Common myeloid progenitor, CD34-positive (primary cell): ENCODE data around the gene CAPN7.
A peak's percentile ranks its signal among the peaks of the same experiment; 100 is the strongest.

Experiments
- CTCF ChIA-PET: fragments of 350-600 bp; sonication (Branson Sonifier 250); formaldehyde crosslinking; loops from one replicate; lab custom pipeline; 2021; ENCODE audit warnings: antibody characterized with exemption; lab: Charles Lee
- POLR2A ChIA-PET: fragments of 350-600 bp; sonication (Branson Sonifier 250); formaldehyde crosslinking; loops from one replicate; lab custom pipeline; 2021; ENCODE audit warnings: antibody characterized with exemption; lab: Charles Lee
- DNase-seq, 3 donors: peaks; one replicate each; pipeline versions ENCODE4 v3.0.0 to v3.0.0-alpha.2; 2013
- H3K27ac ChIP-seq, 2 experiments: 1 replicate in 1 of 2; 2 replicates in 1 of 2; pipeline ENCODE4 v1.7.0; 2013; ENCODE audit warnings: inconsistent platforms in 2 of 2, low read length in 2 of 2, mild to moderate bottlenecking in 2 of 2, low read depth in 1 of 2, moderate library complexity in 1 of 2; ENCODE audit not compliant: severe bottlenecking in 2 of 2, insufficient read depth in 1 of 2, poor library complexity in 1 of 2
- H3K27me3 ChIP-seq, 5 experiments: replicated peaks in 2 of 5; 1 replicate in 3 of 5; 2 replicates in 2 of 5; pipeline versions ENCODE4 v1.6.1 to v1.7.0; 2013; ENCODE audit warnings: low read length in 4 of 5, mild to moderate bottlenecking in 2 of 5, moderate library complexity in 2 of 5, inconsistent platforms in 1 of 5; ENCODE audit not compliant: insufficient read depth in 5 of 5, control insufficient read depth in 4 of 5
- H3K36me3 ChIP-seq, 4 experiments: 1 replicate in 2 of 4; 2 replicates in 2 of 4; pipeline versions ENCODE4 v1.6.1 to v1.7.0; 2013; ENCODE audit warnings: low read length in 3 of 4, control low read depth in 1 of 4, mild to moderate bottlenecking in 1 of 4; ENCODE audit not compliant: control insufficient read depth in 4 of 4, insufficient read depth in 4 of 4
- H3K4me1 ChIP-seq, 4 experiments: 1 replicate in 3 of 4; 2 replicates in 1 of 4; pipeline versions ENCODE4 v1.6.1 to v1.7.1; 2013; ENCODE audit warnings: low read length in 3 of 4, mild to moderate bottlenecking in 3 of 4, control low read depth in 1 of 4, inconsistent platforms in 1 of 4, moderate library complexity in 1 of 4; ENCODE audit not compliant: control insufficient read depth in 4 of 4, insufficient read depth in 4 of 4; ENCODE audit errors: control extremely low read depth in 1 of 4
- H3K4me3 ChIP-seq, 7 experiments: 1 replicate in 4 of 7; 2 replicates in 3 of 7; pipeline versions ENCODE4 v1.5.1 to v1.7.0; 2013; ENCODE audit warnings: mild to moderate bottlenecking in 7 of 7, low read length in 6 of 7, moderate library complexity in 6 of 7, inconsistent platforms in 2 of 7, low read depth in 2 of 7, control low read depth in 1 of 7; ENCODE audit not compliant: insufficient read depth in 4 of 7, control insufficient read depth in 1 of 7; ENCODE audit errors: extremely low read depth in 1 of 7
- H3K9me3 ChIP-seq, 5 experiments: 1 replicate in 4 of 5; 2 replicates in 1 of 5; pipeline versions ENCODE4 v1.6.1 to v1.7.1; 2013; ENCODE audit warnings: low read length in 4 of 5, mild to moderate bottlenecking in 2 of 5, inconsistent platforms in 1 of 5, low read depth in 1 of 5, moderate library complexity in 1 of 5; ENCODE audit not compliant: control insufficient read depth in 4 of 5, insufficient read depth in 2 of 5; ENCODE audit errors: control extremely low read depth in 1 of 5
- WGBS: methylation state at CpG from one replicate; pipeline ENCODE4 v1.1.5; 2013; ENCODE audit not compliant: insufficient coverage; 5-methylcytosine and 5-hydroxymethylcytosine counted together

CAPN7 gene

DNA sequence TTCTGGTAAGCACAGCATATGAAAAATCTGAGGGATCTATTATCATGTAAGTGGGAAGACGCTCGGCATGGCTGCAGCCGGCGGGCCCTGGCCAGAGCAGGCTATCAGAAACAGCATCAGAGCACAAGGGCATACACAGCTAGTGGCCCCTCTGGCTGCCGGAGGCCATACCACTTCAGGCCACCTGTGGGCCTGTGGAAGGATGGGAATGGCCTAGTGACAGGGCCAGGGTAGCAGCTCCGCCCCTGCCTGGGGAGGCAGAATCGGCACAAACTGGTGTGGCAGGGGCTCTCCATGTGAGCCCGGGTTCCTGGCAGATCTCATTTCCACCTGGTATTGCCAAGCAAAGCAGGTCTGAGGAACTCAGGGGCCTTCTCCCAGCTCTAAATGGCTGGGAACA is 80.0 kb downstream of the CAPN7 start:
- Histone ChIP-seq H3K9me3 (no peaks in the 10 kb centered on the region), H3K27ac (no peak overlapping the region), H3K27me3 (peaks cover 0 to 32% (median 6%) of the 10 kb centered on the region in 5 experiments), H3K4me1 (peaks cover 10 to 24% (median 14%) of the 10 kb centered on the region in 4 experiments), H3K36me3 (peaks cover 0 to 51% (median 0%) of the 10 kb centered on the region in 4 experiments), H3K4me3 (no peak overlapping the region)
- 98% methylated on average over 3 of the region's 8 CpGs for WGBS
- CTCF ChIA-PET, result interaction anchor here (0.6 to 2.5 kb wide), 3 partner anchors 10 to 35 kb away, joined by 3 to 11 read pairs (median 10); no protein-coding TSS in a partner anchor
- POLR2A ChIA-PET, result interaction anchor here (1.0 kb wide), 1 partner anchor 11 kb away, joined by 3 read pairs; no protein-coding TSS in a partner anchor
- no peak for DNase-seq

GRCh38 chr3:15287565-15288330 is 81.7 kb downstream of the CAPN7 start:
- peaks cover 24 to 38% (median 28%) of the 10 kb centered on the region in 4 experiments for H3K4me1 ChIP-seq
- peaks cover 0 to 46% (median 0%) of the 10 kb centered on the region in 4 experiments for H3K36me3 ChIP-seq
- no peak for DNase-seq
- H3K9me3 ChIP-seq, result no peaks in the 10 kb centered on the region
- H3K27ac ChIP-seq, result no peak overlapping the region
- H3K4me3 ChIP-seq, result no peak overlapping the region
- CTCF ChIA-PET, result interaction anchor here (1.3 to 4.1 kb wide), 7 partner anchors 12 to 67 kb away, joined by 3 to 11 read pairs (median 6); no protein-coding TSS in a partner anchor
- WGBS, result 92% methylated on average over 11 of the region's 13 CpGs
- POLR2A ChIA-PET, result interaction anchor here (1.0 kb wide), 1 partner anchor 11 kb away, joined by 3 read pairs; no protein-coding TSS in a partner anchor
- H3K27me3 ChIP-seq, result peaks cover 0 to 31% (median 6%) of the 10 kb centered on the region in 5 experiments

- Histone ChIP-seq H3K27ac (no peak overlapping the region), H3K27me3 (peaks cover 0 to 30% (median 6%) of the 10 kb centered on the region in 5 experiments), H3K4me3 (no peak overlapping the region), H3K9me3 (no peaks in the 10 kb centered on the region), H3K36me3 (peaks cover 0 to 46% (median 0%) of the 10 kb centered on the region in 4 experiments), H3K4me1 (peaks cover 27 to 45% (median 36%) of the 10 kb centered on the region in 4 experiments)
- ChIA-PET POLR2A (interaction anchor here (1.0 kb wide), 1 partner anchor 12 kb away, joined by 3 read pairs; no protein-coding TSS in a partner anchor), CTCF (interaction anchor here (1.0 to 4.1 kb wide), 6 partner anchors 8 to 23 kb away, joined by 3 to 11 read pairs (median 6); no protein-coding TSS in a partner anchor)
- WGBS, result 100% methylated on average over 4 of the region's 10 CpGs
- DNase-seq, result no peak
Measured at GRCh38 chr3:15288331-15289035, 82.4 kb downstream of the CAPN7 start.

DNA sequence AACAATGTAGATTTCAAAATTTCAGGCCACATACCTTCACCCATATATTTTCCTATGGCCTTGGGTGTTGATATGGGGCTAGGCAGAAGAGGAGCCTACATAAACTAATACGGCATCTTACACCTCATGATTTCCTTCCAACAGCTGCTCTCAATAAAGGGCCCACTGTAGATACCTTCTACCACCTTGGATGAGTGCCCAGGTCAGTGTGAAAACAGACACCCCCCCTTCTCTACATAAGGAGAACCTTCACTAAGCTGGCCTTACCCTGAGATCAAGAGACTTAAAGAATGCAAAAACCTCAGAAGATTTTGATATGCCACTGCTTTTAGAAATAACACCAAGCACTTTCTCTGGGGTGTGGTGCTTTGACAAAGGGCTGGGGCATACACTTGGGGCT is 83.6 kb downstream of the CAPN7 start:
- POLR2A ChIA-PET, result no interaction called here
- CTCF ChIA-PET, result interaction anchor here (1.0 to 4.1 kb wide), 3 partner anchors 10 to 24 kb away, joined by 3 to 11 read pairs (median 8); no protein-coding TSS in a partner anchor
- Histone ChIP-seq H3K27me3 (peaks cover 0 to 21% (median 3%) of the 10 kb centered on the region in 5 experiments), H3K9me3 (no peaks in the 10 kb centered on the region), H3K36me3 (peaks cover 0 to 42% (median 0%) of the 10 kb centered on the region in 4 experiments), H3K4me1 (peaks cover 27 to 56% (median 43%) of the 10 kb centered on the region in 4 experiments), H3K27ac (no peak overlapping the region), H3K4me3 (no peak overlapping the region)
- no CpG with 5 or more reads among the region's 1 CpG for WGBS
- DNase-seq, result no peak

- WGBS, result 71% methylated on average over 3 of the region's 3 CpGs
- Histone ChIP-seq H3K27me3 (peaks cover 0 to 20% (median 3%) of the 10 kb centered on the region in 5 experiments), H3K4me1 (peaks cover 29 to 67% (median 53%) of the 10 kb centered on the region in 4 experiments), H3K4me3 (peak overlapping the region in 1 of 7 experiments; percentile 24), H3K36me3 (peaks cover 0 to 41% (median 0%) of the 10 kb centered on the region in 4 experiments), H3K27ac (no peak overlapping the region), H3K9me3 (no peaks in the 10 kb centered on the region)
- ChIA-PET POLR2A (no interaction called here), CTCF (interaction anchor here (0.6 to 4.1 kb wide), 10 partner anchors 8 to 42 kb away, joined by 3 to 11 read pairs (median 6); partner anchors contain the start of gene SH3BP5)
- no peak for DNase-seq
Measured at GRCh38 chr3:15290736-15291135, 84.7 kb downstream of the CAPN7 start.

- Histone ChIP-seq H3K9me3 (no peaks in the 10 kb centered on the region), H3K4me3 (peak overlapping the region in 2 of 7 experiments; percentile 33 to 52), H3K36me3 (peaks cover 0 to 32% (median 0%) of the 10 kb centered on the region in 4 experiments), H3K27ac (no peak overlapping the region), H3K27me3 (peaks cover 0 to 14% (median 3%) of the 10 kb centered on the region in 5 experiments), H3K4me1 (peaks cover 29 to 78% (median 56%) of the 10 kb centered on the region in 4 experiments)
- ChIA-PET CTCF (interaction anchor here (1.0 to 2.6 kb wide), 9 partner anchors 10 to 88 kb away, joined by 3 to 10 read pairs (median 4); partner anchors contain the start of gene SH3BP5), POLR2A (interaction anchor here (1.3 kb wide), 1 partner anchor 12 kb away, joined by 5 read pairs; no protein-coding TSS in a partner anchor)
- 10% methylated on average over 4 of the region's 6 CpGs for WGBS
- peak; percentile 88 to 99 (median 99) for DNase-seq
Measured at GRCh38 chr3:15291589-15292541, 85.8 kb downstream of the CAPN7 start.
